Loucy (cell line): ENCODE results near the gene MFAP3L.

ENCODE experiments used
- CTCF ChIP-seq: fragments of 200-600 bp; sonication (generic); conservative IDR thresholded peaks from 2 replicates; pipeline ENCODE4 v1.5.1; 2014; ENCODE audit warnings: mild to moderate bottlenecking, antibody characterized with exemption, low read length
- EZH2phosphoT487 ChIP-seq: fragments of 200-600 bp; IDR thresholded peaks from 2 replicates; pipeline ENCODE4 v1.6.1; 2018; ENCODE audit warnings: antibody characterized with exemption, mild to moderate bottlenecking, moderate library complexity, borderline replicate concordance

- TF ChIP-seq CTCF (no peak), EZH2phosphoT487 (no peak)
Measured at GRCh38 chr4:170038769-170039168, 12.6 kb upstream of the MFAP3L start.
